HepG2 (cell line): ENCODE results near the gene KCNMB2. TPM values are rescaled to one million over a fixed set of nuclear protein-coding genes. Genes with fewer than 3 reads are reported as not detected.

Source experiments
- ATAC-seq: fragments of 200-7000 bp; cut with Tn5 transposase; 3 replicates; pipeline ENCODE4 v1.9.1; 2020; ENCODE audit warnings: mild to moderate bottlenecking, moderate library complexity
- BruUV-seq: library from RNA; stranded (reverse); fragments of 400-500 nt; replicated peaks from 2 replicates; lab custom pipeline; 2021; lab: Mats Ljungman, UMichigan
- CTCF ChIA-PET: fragments of 300-600 bp; formaldehyde crosslinking; extraction: SDS; loops from one replicate; lab custom pipeline; 2021; ENCODE audit warnings: low total read pairs, inconsistent platforms, low intra/inter-chr PET ratio; lab: Yijun Ruan, JAX
- POLR2A ChIA-PET: fragments of 350-600 bp; sonication (Branson Sonifier 250); formaldehyde crosslinking; loops from one replicate; lab custom pipeline; 2020; ENCODE audit warnings: antibody characterized with exemption, inconsistent platforms; lab: Yijun Ruan, JAX
- DNase-seq: peaks from one replicate; pipeline ENCODE4 v3.0.0-alpha.2; 2015; ENCODE audit warnings: low spot score
- FAIRE-seq: peaks from 3 replicates; lab custom pipeline; 2011; peaks lifted over from hg19 to GRCh38; lab: Jason Lieb, UNC
- H2AFZ ChIP-seq: one replicate; pipeline ENCODE4 v1.6.1; 2011; ENCODE audit warnings: low read length, inconsistent platforms
- H3K27ac ChIP-seq: fragments of 300-600 bp; 3 replicates; pipeline ENCODE4 v1.8.0; 2011; ENCODE audit warnings: mixed run types, mild to moderate bottlenecking, mixed read lengths, low read length, inconsistent platforms; ENCODE audit not compliant: insufficient read depth; ENCODE audit errors: extremely low read length
- H3K27me3 ChIP-seq, 2 experiments: fragments of 200-600 bp in 1 of 2; 2 replicates in 1 of 2; 3 replicates in 1 of 2; pipeline versions ENCODE4 v1.6.0 to v1.8.0; 2011; ENCODE audit warnings: low read length in 2 of 2, mild to moderate bottlenecking in 2 of 2, moderate library complexity in 2 of 2, inconsistent platforms in 1 of 2; ENCODE audit not compliant: insufficient read depth in 2 of 2, control insufficient read depth in 1 of 2
- H3K36me3 ChIP-seq, 2 experiments: fragments of 200-600 bp in 1 of 2; replicated peaks in 1 of 2; 2 replicates in 1 of 2; 3 replicates in 1 of 2; pipeline versions ENCODE4 v1.5.1 to v1.8.0; 2011; ENCODE audit warnings: low read length in 2 of 2, inconsistent platforms in 1 of 2; ENCODE audit not compliant: insufficient read depth in 2 of 2, control insufficient read depth in 1 of 2
- H3K4me1 ChIP-seq: 2 replicates; pipeline ENCODE4 v1.5.1; 2012; ENCODE audit warnings: low read length, inconsistent platforms; ENCODE audit not compliant: insufficient read depth
- H3K4me2 ChIP-seq: 2 replicates; pipeline ENCODE4 v1.6.0; 2011; ENCODE audit warnings: low read depth, low read length, inconsistent platforms
- H3K4me3 ChIP-seq, 3 experiments: fragments of 200-600 bp in 1 of 3; sonication (generic), shearing (Covaris generic) in 1 of 3; replicated peaks in 1 of 3; 2 replicates each; pipeline ENCODE4 v1.5.1; 2011 to 2016; ENCODE audit warnings: low read length in 3 of 3, inconsistent platforms in 2 of 3, low read depth in 2 of 3, mild to moderate bottlenecking in 2 of 3, control low read depth in 1 of 3, mixed read lengths in 1 of 3; ENCODE audit not compliant: insufficient read depth in 1 of 3
- H3K79me2 ChIP-seq: one replicate; pipeline ENCODE4 v1.6.1; 2011; ENCODE audit warnings: low read length, inconsistent platforms; ENCODE audit not compliant: insufficient read depth
- H3K9ac ChIP-seq: 2 replicates; pipeline ENCODE4 v1.6.0; 2011; ENCODE audit warnings: mild to moderate bottlenecking, low read depth, low read length, inconsistent platforms; ENCODE audit not compliant: insufficient read depth
- H3K9me3 ChIP-seq: 2 replicates; pipeline ENCODE4 v1.5.1; 2012; ENCODE audit warnings: mild to moderate bottlenecking, low read length
- H4K20me1 ChIP-seq: 2 replicates; pipeline ENCODE4 v1.6.0; 2011; ENCODE audit warnings: inconsistent platforms, mild to moderate bottlenecking, low read length, moderate library complexity; ENCODE audit not compliant: insufficient read depth
- AKAP8 ChIP-seq: sonication (generic); formaldehyde crosslinking; IDR thresholded peaks from 2 replicates; pipeline ENCODE4 v1.5.1; 2020; ENCODE audit warnings: mild to moderate bottlenecking, missing genetic modification reagents
- FOXO4 ChIP-seq: sonication (generic); formaldehyde crosslinking; conservative IDR thresholded peaks from 2 replicates; pipeline ENCODE4 v1.8.1; 2023; ENCODE audit warnings: missing genetic modification reagents
- HOXA7 ChIP-seq: sonication (generic); formaldehyde crosslinking; IDR thresholded peaks from 2 replicates; pipeline ENCODE4 v1.8.1; 2022; ENCODE audit warnings: mild to moderate bottlenecking, missing genetic modification reagents, moderate library complexity
- KLF6 ChIP-seq: IDR thresholded peaks from 2 replicates; pipeline ENCODE4 v1.8.0; 2016; ENCODE audit warnings: missing biosample characterization, missing genetic modification reagents
- MED8 ChIP-seq: sonication (generic); formaldehyde crosslinking; IDR thresholded peaks from 2 replicates; pipeline ENCODE4 v1.8.1; 2023; ENCODE audit warnings: mild to moderate bottlenecking, missing genetic modification reagents; ENCODE audit not compliant: insufficient replicate concordance
- MZF1 ChIP-seq: sonication (generic); formaldehyde crosslinking; IDR thresholded peaks from 2 replicates; pipeline ENCODE4 v1.8.1; 2023; ENCODE audit warnings: mild to moderate bottlenecking, missing genetic modification reagents, borderline replicate concordance
- SYNCRIP ChIP-seq: fragments of 200-400 bp; formaldehyde crosslinking; IDR thresholded peaks from 2 replicates; pipeline ENCODE4 v1.6.1; 2018; ENCODE audit warnings: mild to moderate bottlenecking, low read depth, low read length; ENCODE audit not compliant: insufficient read depth
- ZBTB42 ChIP-seq: sonication (generic); formaldehyde crosslinking; IDR thresholded peaks from 2 replicates; pipeline ENCODE4 v1.5.0; 2020; ENCODE audit warnings: mild to moderate bottlenecking, missing genetic modification reagents
- ZFYVE20 ChIP-seq: sonication (generic); formaldehyde crosslinking; IDR thresholded peaks from 2 replicates; pipeline ENCODE4 v1.8.0; 2023; ENCODE audit warnings: low read depth, mild to moderate bottlenecking, moderate library complexity, missing genetic modification reagents, borderline replicate concordance
- ZNF256 ChIP-seq: sonication (generic); formaldehyde crosslinking; conservative IDR thresholded peaks from 2 replicates; pipeline ENCODE4 v1.4.0; 2020; ENCODE audit warnings: missing genetic modification reagents
- ZNF318 ChIP-seq: sonication (generic); formaldehyde crosslinking; IDR thresholded peaks from 2 replicates; pipeline ENCODE4 v1.4.0; 2020; ENCODE audit warnings: mild to moderate bottlenecking, missing genetic modification reagents
- ZNF501 ChIP-seq: sonication (generic); formaldehyde crosslinking; IDR thresholded peaks from 2 replicates; pipeline ENCODE4 v1.5.1; 2020; ENCODE audit warnings: mild to moderate bottlenecking, moderate library complexity, missing genetic modification reagents
- WGBS: methylation state at CpG from one replicate; pipeline ENCODE4 v1.1.6; 2017; ENCODE audit warnings: low lambda C conversion rate; 5-methylcytosine and 5-hydroxymethylcytosine counted together
- in situ Hi-C: cut with HindIII; loops from 2 replicates; pipeline ENCODE4 v1.10.0; 2017; ENCODE audit warnings: low pct_unique_long_range_greater_than_20kb; ENCODE audit not compliant: extremely low pct_ligation_motif_present
- intact Hi-C: fragments of 100-400 bp; cut with micrococcal nuclease; formaldehyde crosslinking; loops from one replicate; pipeline ENCODE4 v1.10.0; 2022; ENCODE audit not compliant: unreplicated experiment
- polyA plus RNA-seq, 8 experiments: library from polyadenylated mRNA; depleted of rRNA in 3 of 8; stranded (reverse) in 7 of 8; unstranded in 1 of 8; fragments of >200 nt; fragmentation: Illumina TruSeq in 4 of 8; extraction: Trizol in 4 of 8; gene quantifications; 2 replicates each; pipeline versions ENCODE4 v1.2.1 to v1.2.3, GENCODE V29; 2011 to 2016; ENCODE audit warnings: low read depth in 4 of 8, missing spikeins in 1 of 8, mixed read lengths in 1 of 8; ENCODE audit not compliant: insufficient read depth in 1 of 8
- total RNA-seq, 5 experiments: library from RNA; depleted of rRNA; stranded (reverse); fragments of >200 nt; fragmentation: Illumina TruSeq; extraction: Trizol; gene quantifications; 2 replicates each; pipeline ENCODE4 v1.2.3, GENCODE V29; 2016; ENCODE audit warnings: low read depth in 1 of 5

Gene KCNMB2
- total and polyA plus RNA-seq, 2 of the 13 experiments (the other 11 are each of a cell fraction or from before 2014, with no cell fraction given) = not detected

GRCh38 chr3:178518660-178519396 lies 17.4 kb upstream of the KCNMB2 start (continued):
- TF ChIP-seq SYNCRIP (no peak), FOXO4 (CRISPR knock-in tag) (no peak)
- TF ChIP-seq, all 625 proteins: peak for 0

GRCh38 chr3:178519701-178520100 lies 16.5 kb upstream of the KCNMB2 start:
- in situ Hi-C loops (no loop called here), intact Hi-C loops (no loop called here)
- Histone ChIP-seq H3K9ac (no peak overlapping the region), H3K27me3 (no peaks in the 10 kb centered on the region), H3K4me1 (no peaks in the 10 kb centered on the region), H3K79me2 (no peaks in the 10 kb centered on the region), H2AFZ (no peak overlapping the region), H3K4me2 (no peak overlapping the region), H3K36me3 (no peaks in the 10 kb centered on the region), H4K20me1 (no peaks in the 10 kb centered on the region), H3K27ac (no peak overlapping the region), H3K9me3 (no peaks in the 10 kb centered on the region), H3K4me3 (no peak overlapping the region)
- 3% methylated on average over 3 of the region's 3 CpGs for WGBS
- no TSS peak for BruUV-seq
- FAIRE-seq (no peak), DNase-seq (no peak), ATAC-seq (no peak)
- ChIA-PET POLR2A (no interaction called here), CTCF (no interaction called here)
- TF ChIP-seq ZFYVE20 (CRISPR knock-in tag) (no peak), AKAP8 (CRISPR knock-in tag) (no peak), ZNF256 (CRISPR knock-in tag) (no peak), ZNF318 (CRISPR knock-in tag) (no peak), ZBTB42 (CRISPR knock-in tag) (no peak), MED8 (CRISPR knock-in tag) (no peak), ZNF501 (no peak), MZF1 (no peak), KLF6 (CRISPR knock-in tag) (no peak), HOXA7 (CRISPR knock-in tag) (no peak)
